ENCODE measurements around the gene DYRK1B.

DNA sequence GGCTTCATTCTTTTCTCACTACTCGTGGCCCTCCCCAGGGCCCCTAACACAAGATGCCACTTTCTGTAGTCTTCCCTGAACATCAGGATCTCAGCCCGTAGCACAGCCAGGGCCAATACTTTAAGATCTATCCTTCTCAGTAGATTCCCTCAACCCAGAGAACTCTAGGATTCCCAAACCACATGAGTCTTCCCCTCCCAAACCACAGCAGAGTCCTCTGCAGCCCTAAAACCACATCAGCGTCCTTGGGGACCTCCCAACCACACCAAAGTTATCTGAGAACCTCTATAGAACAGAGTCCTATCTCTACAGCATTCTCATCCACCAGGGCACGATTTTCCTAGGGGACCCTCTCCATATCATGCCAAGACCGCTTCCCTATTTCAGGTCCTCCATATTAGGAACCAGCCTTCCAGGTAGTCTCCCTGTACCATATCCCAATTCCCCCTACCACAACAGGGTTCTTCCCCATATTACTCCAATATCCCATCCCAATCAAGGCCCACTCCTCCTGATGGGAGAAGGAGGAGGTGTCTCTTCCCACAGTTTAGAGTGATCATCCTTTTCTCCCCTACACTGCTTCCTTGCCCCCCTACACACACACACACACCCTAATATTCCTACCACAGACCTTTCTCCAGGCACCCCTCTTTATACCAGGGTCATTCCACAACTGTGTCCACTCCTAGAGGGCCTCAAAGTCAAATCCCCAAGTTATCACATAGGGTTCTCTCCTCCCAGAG is 1.4 kb downstream of the DYRK1B start:
- TF ChIP-seq, protein P1, sequence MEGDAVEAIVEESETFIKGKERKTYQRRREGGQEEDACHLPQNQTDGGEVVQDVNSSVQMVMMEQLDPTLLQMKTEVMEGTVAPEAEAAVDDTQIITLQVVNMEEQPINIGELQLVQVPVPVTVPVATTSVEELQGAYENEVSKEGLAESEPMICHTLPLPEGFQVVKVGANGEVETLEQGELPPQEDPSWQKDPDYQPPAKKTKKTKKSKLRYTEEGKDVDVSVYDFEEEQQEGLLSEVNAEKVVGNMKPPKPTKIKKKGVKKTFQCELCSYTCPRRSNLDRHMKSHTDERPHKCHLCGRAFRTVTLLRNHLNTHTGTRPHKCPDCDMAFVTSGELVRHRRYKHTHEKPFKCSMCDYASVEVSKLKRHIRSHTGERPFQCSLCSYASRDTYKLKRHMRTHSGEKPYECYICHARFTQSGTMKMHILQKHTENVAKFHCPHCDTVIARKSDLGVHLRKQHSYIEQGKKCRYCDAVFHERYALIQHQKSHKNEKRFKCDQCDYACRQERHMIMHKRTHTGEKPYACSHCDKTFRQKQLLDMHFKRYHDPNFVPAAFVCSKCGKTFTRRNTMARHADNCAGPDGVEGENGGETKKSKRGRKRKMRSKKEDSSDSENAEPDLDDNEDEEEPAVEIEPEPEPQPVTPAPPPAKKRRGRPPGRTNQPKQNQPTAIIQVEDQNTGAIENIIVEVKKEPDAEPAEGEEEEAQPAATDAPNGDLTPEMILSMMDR (IDR thresholded peaks at IDR 0.05), result no peak
- TF ChIP-seq POLR2A (IDR thresholded peaks at IDR 0.05), result no peak

Measured in Peyer's patch (tissue), 4 donors.